Keratinocyte (primary cell): ENCODE measurements around the gene L1CAM. TPM values are rescaled to one million over a fixed set of nuclear protein-coding genes. Genes with fewer than 3 reads are reported as not detected.

Experiments
- DNase-seq: peaks from one replicate; pipeline ENCODE4 v3.0.0-alpha.2; 2011; ENCODE audit warnings: low read depth, missing footprints, low spot score
- FAIRE-seq: peaks from 2 replicates; lab custom pipeline; 2011; peaks lifted over from hg19 to GRCh38; lab: Jason Lieb, UNC
- H2AFZ ChIP-seq: 2 replicates; pipeline ENCODE4 v1.6.0; 2012; ENCODE audit warnings: low read length, control low read depth, inconsistent platforms; ENCODE audit not compliant: control insufficient read depth
- H3K27ac ChIP-seq: 2 replicates; pipeline ENCODE4 v1.5.1; 2011; ENCODE audit warnings: low read length; ENCODE audit not compliant: control insufficient read depth, insufficient read depth
- H3K27me3 ChIP-seq: 3 replicates; pipeline ENCODE4 v1.6.0; 2011; ENCODE audit warnings: low read length; ENCODE audit not compliant: control insufficient read depth, insufficient read depth; ENCODE audit errors: extremely low read depth
- H3K36me3 ChIP-seq, 2 experiments: 2 replicates in 1 of 2; 3 replicates in 1 of 2; pipeline ENCODE4 v1.5.1; 2011; ENCODE audit warnings: low read length in 2 of 2, mild to moderate bottlenecking in 1 of 2; ENCODE audit not compliant: control insufficient read depth in 2 of 2, insufficient read depth in 2 of 2; ENCODE audit errors: extremely low read depth in 1 of 2
- H3K4me1 ChIP-seq: 3 replicates; pipeline ENCODE4 v1.5.1; 2011; ENCODE audit warnings: low read length; ENCODE audit not compliant: control insufficient read depth, insufficient read depth; ENCODE audit errors: extremely low read depth
- H3K4me2 ChIP-seq: 3 replicates; pipeline ENCODE4 v1.6.0; 2011; ENCODE audit warnings: low read depth, low read length; ENCODE audit not compliant: control insufficient read depth, insufficient read depth; ENCODE audit errors: extremely low read depth
- H3K4me3 ChIP-seq, 3 experiments: fragments of 200-600 bp in 1 of 3; sonication (generic) in 1 of 3; 2 replicates in 2 of 3; 3 replicates in 1 of 3; pipeline ENCODE4 v1.5.1; 2011 to 2016; ENCODE audit warnings: low read length in 3 of 3, mild to moderate bottlenecking in 3 of 3, control low read depth in 2 of 3, inconsistent platforms in 1 of 3, low read depth in 1 of 3, mixed read lengths in 1 of 3, mixed run types in 1 of 3, moderate library complexity in 1 of 3; ENCODE audit not compliant: control insufficient read depth in 2 of 3, insufficient read depth in 2 of 3; ENCODE audit errors: extremely low read depth in 1 of 3
- H3K79me2 ChIP-seq: 2 replicates; pipeline ENCODE4 v1.6.0; 2012; ENCODE audit warnings: low read length; ENCODE audit not compliant: control insufficient read depth, insufficient read depth
- H3K9ac ChIP-seq: 3 replicates; pipeline ENCODE4 v1.6.0; 2011; ENCODE audit warnings: low read length; ENCODE audit not compliant: control insufficient read depth, insufficient read depth; ENCODE audit errors: extremely low read depth
- H3K9me1 ChIP-seq: 3 replicates; pipeline ENCODE4 v1.6.0; 2011; ENCODE audit warnings: low read length; ENCODE audit not compliant: control insufficient read depth, insufficient read depth; ENCODE audit errors: extremely low read depth
- H3K9me3 ChIP-seq: 2 replicates; pipeline ENCODE4 v1.5.1; 2012; ENCODE audit warnings: low read depth, low read length; ENCODE audit not compliant: control insufficient read depth
- H4K20me1 ChIP-seq: 3 replicates; pipeline ENCODE4 v1.6.0; 2011; ENCODE audit warnings: low read length; ENCODE audit not compliant: control insufficient read depth, insufficient read depth; ENCODE audit errors: extremely low read depth
- CTCF ChIP-seq, 3 experiments: IDR thresholded peaks in 1 of 3; conservative IDR thresholded peaks in 1 of 3; optimal IDR thresholded peaks in 1 of 3; 2 replicates in 2 of 3; 3 replicates in 1 of 3; pipeline versions ENCODE3 to v1.5.1; 2011; ENCODE audit warnings: low read length in 3 of 3, mild to moderate bottlenecking in 3 of 3, moderate library complexity in 2 of 3, control low read depth in 1 of 3, inconsistent platforms in 1 of 3; ENCODE audit not compliant: insufficient read depth in 2 of 3; ENCODE audit errors: extremely low read depth in 1 of 3
- EZH2 ChIP-seq: IDR thresholded peaks from one replicate; pipeline ENCODE4 v1.6.1; 2012; ENCODE audit warnings: inconsistent platforms, mild to moderate bottlenecking, low read length, moderate library complexity
- dilution Hi-C: fragments of 300-500 bp; cut with MboI; formaldehyde crosslinking; loops from one replicate; pipeline ENCODE4 v1.7.0; 2020; ENCODE audit warnings: low sequenced_read_pairs; ENCODE audit not compliant: extremely low pct_ligation_motif_present
- polyA plus RNA-seq, 5 experiments: library from polyadenylated mRNA; depleted of rRNA in 3 of 5; stranded (reverse) in 3 of 5; stranded (forward) in 1 of 5; unstranded in 1 of 5; fragments of >200 nt; gene quantifications; 1 replicate in 1 of 5; 2 replicates in 3 of 5; 3 replicates in 1 of 5; pipeline versions ENCODE4 v1.2.1 to v1.2.3, GENCODE V29; 2011 to 2012; ENCODE audit warnings: missing spikeins in 2 of 5, low read depth in 1 of 5, low replicate concordance in 1 of 5

Gene L1CAM
- polyA plus RNA-seq, 1 donor (not counting 4 experiments of a cell fraction or from before 2014, with no cell fraction given), result 18.2 TPM

- dilution Hi-C loops, result no loop called here
- H3K4me1 ChIP-seq, result no peaks in the 10 kb centered on the region
- no peaks in the 10 kb centered on the region for H3K79me2 ChIP-seq
- FAIRE-seq (no peak), DNase-seq (no peak)
- H3K9me1 ChIP-seq, result no peaks in the 10 kb centered on the region
- H4K20me1 ChIP-seq, result no peaks in the 10 kb centered on the region
- no peak for TF ChIP-seq CTCF (optimal IDR thresholded peaks at IDR 0.05 in 1 of 3, IDR thresholded peaks at IDR 0.05 in 1 of 3, conservative IDR thresholded peaks at IDR 0.05 in 1 of 3; ENCODE audit: extremely low read depth in 1 of 3, insufficient read depth in 2 of 3, low read length in 3 of 3)
- TF ChIP-seq EZH2, result no peak
- H3K4me3 ChIP-seq, result no peak overlapping the region
- no peak overlapping the region for H3K9ac ChIP-seq
- H3K27me3 ChIP-seq, result peaks cover 21% of the 10 kb centered on the region
- no peak overlapping the region for H2AFZ ChIP-seq
- no peak overlapping the region for H3K4me2 ChIP-seq
- H3K9me3 ChIP-seq, result no peaks in the 10 kb centered on the region
- H3K27ac ChIP-seq, result no peak overlapping the region
- H3K36me3 ChIP-seq, result no peaks in the 10 kb centered on the region
Observed at GRCh38 chrX:153888344-153888743, 2.4 kb upstream of the L1CAM start.

- Histone ChIP-seq H3K27me3 (peaks cover 21% of the 10 kb centered on the region), H3K4me3 (no peak overlapping the region), H3K79me2 (no peaks in the 10 kb centered on the region), H3K4me2 (no peak overlapping the region), H4K20me1 (no peaks in the 10 kb centered on the region), H3K4me1 (no peaks in the 10 kb centered on the region), H3K9me1 (no peaks in the 10 kb centered on the region), H3K36me3 (no peaks in the 10 kb centered on the region), H3K27ac (no peak overlapping the region), H3K9me3 (no peaks in the 10 kb centered on the region), H2AFZ (no peak overlapping the region), H3K9ac (no peak overlapping the region)
- dilution Hi-C loops, result no loop called here
- no peak for DNase-seq
- no peak for FAIRE-seq
- no peak for TF ChIP-seq EZH2
- TF ChIP-seq CTCF (optimal IDR thresholded peaks at IDR 0.05 in 1 of 3, IDR thresholded peaks at IDR 0.05 in 1 of 3, conservative IDR thresholded peaks at IDR 0.05 in 1 of 3; ENCODE audit: extremely low read depth in 1 of 3, insufficient read depth in 2 of 3, low read length in 3 of 3), result no peak
Observed at GRCh38 chrX:153887385-153887784, 1.4 kb upstream of the L1CAM start.
